Hematopoietic multipotent progenitor cell treated with erythropoietin and hydrocortisone succinate and interleukin-3 and kit ligand, for 4 days (in vitro differentiated cells): ENCODE results near the gene NXPE2.

Experiments
- DNase-seq: peaks from one replicate; pipeline ENCODE4 v3.0.0-alpha.2; 2015

The NXPE2 gene

GRCh38 chr11:114746013-114746412, 67.7 kb downstream of the NXPE2 start:
- DNase-seq, result no peak
